ENCODE results near the gene PHC2.

The PHC2 gene

GRCh38 chr1:33344896-33345560, 85.9 kb downstream of the PHC2 start:
- ATAC-seq: no peak
- TF ChIP-seq SNAI2 (CRISPR knock-in tag; IDR thresholded peaks at IDR 0.05): no peak
- no peak for TF ChIP-seq CSDC2 (CRISPR knock-in tag; IDR thresholded peaks at IDR 0.05)
- no peak for TF ChIP-seq TSHZ2 (CRISPR knock-in tag; IDR thresholded peaks at IDR 0.05)
- no peak for TF ChIP-seq CREB5 (CRISPR knock-in tag; IDR thresholded peaks at IDR 0.05; ENCODE audit: low read depth)
- no peak for TF ChIP-seq ESRRG (CRISPR knock-in tag; IDR thresholded peaks at IDR 0.05)
- no peak for TF ChIP-seq ZNF8 (CRISPR knock-in tag; IDR thresholded peaks at IDR 0.05)
- no peak for TF ChIP-seq CSRNP3 (CRISPR knock-in tag; IDR thresholded peaks at IDR 0.05)
- TF ChIP-seq OSR1 (CRISPR knock-in tag; IDR thresholded peaks at IDR 0.05): no peak

GRCh38 chr1:33343539-33343938, 87.4 kb downstream of the PHC2 start:
- ATAC-seq: no peak
- no peak for TF ChIP-seq ARNTL (CRISPR knock-in tag; IDR thresholded peaks at IDR 0.05; ENCODE audit: borderline replicate concordance, low read depth)
- TF ChIP-seq ISL1 (CRISPR knock-in tag; IDR thresholded peaks at IDR 0.05): no peak
- TF ChIP-seq PATZ1 (CRISPR knock-in tag; IDR thresholded peaks at IDR 0.05; ENCODE audit: borderline replicate concordance): no peak
- no peak for TF ChIP-seq RARB (CRISPR knock-in tag; IDR thresholded peaks at IDR 0.05)
- no peak for TF ChIP-seq SNAI2 (CRISPR knock-in tag; IDR thresholded peaks at IDR 0.05)
- TF ChIP-seq ZNF565 (CRISPR knock-in tag; conservative IDR thresholded peaks at IDR 0.05; ENCODE audit: low read depth): no peak
- no peak for TF ChIP-seq TCF4 (CRISPR knock-in tag; IDR thresholded peaks at IDR 0.05; ENCODE audit: borderline replicate concordance)
- no peak for TF ChIP-seq ZFP30 (CRISPR knock-in tag; IDR thresholded peaks at IDR 0.05)
- TF ChIP-seq ZNF8 (CRISPR knock-in tag; IDR thresholded peaks at IDR 0.05): no peak
- TF ChIP-seq CSRNP3 (CRISPR knock-in tag; IDR thresholded peaks at IDR 0.05): no peak
- no peak for TF ChIP-seq BACH2 (CRISPR knock-in tag; IDR thresholded peaks at IDR 0.05; ENCODE audit: borderline replicate concordance)
- TF ChIP-seq ZNF70 (CRISPR knock-in tag; IDR thresholded peaks at IDR 0.05): no peak
- TF ChIP-seq CSDC2 (CRISPR knock-in tag; IDR thresholded peaks at IDR 0.05): no peak
- no peak for TF ChIP-seq TOX (CRISPR knock-in tag; IDR thresholded peaks at IDR 0.05; ENCODE audit: borderline replicate concordance)
- no peak for TF ChIP-seq ZC3H10 (CRISPR knock-in tag; IDR thresholded peaks at IDR 0.05)
- TF ChIP-seq TSHZ2 (CRISPR knock-in tag; IDR thresholded peaks at IDR 0.05): no peak
- TF ChIP-seq POU6F1 (CRISPR knock-in tag; IDR thresholded peaks at IDR 0.05; ENCODE audit: borderline replicate concordance, low read depth): no peak
- TF ChIP-seq ESRRG (CRISPR knock-in tag; IDR thresholded peaks at IDR 0.05): no peak
- TF ChIP-seq OSR1 (CRISPR knock-in tag; IDR thresholded peaks at IDR 0.05): no peak
- TF ChIP-seq PPARA (CRISPR knock-in tag; IDR thresholded peaks at IDR 0.05; ENCODE audit: borderline replicate concordance): no peak
